Kidney epithelial cell (primary cell): ENCODE data around the gene TFDP3. TPM values are rescaled to one million over a fixed set of nuclear protein-coding genes. Genes with fewer than 3 reads are reported as not detected.

ENCODE experiments used
- DNase-seq: peaks from one replicate; pipeline ENCODE4 v3.0.0-alpha.2; 2010; ENCODE audit warnings: low read depth
- H3K27me3 ChIP-seq: 2 replicates; pipeline ENCODE4 v1.6.0; 2011; ENCODE audit warnings: low read length; ENCODE audit not compliant: control insufficient read depth, insufficient read depth
- H3K36me3 ChIP-seq: 2 replicates; pipeline ENCODE4 v1.5.1; 2011; ENCODE audit warnings: low read length; ENCODE audit not compliant: control insufficient read depth, insufficient read depth
- H3K4me3 ChIP-seq: 2 replicates; pipeline ENCODE4 v1.5.1; 2011; ENCODE audit warnings: low read depth, mild to moderate bottlenecking, control low read depth, low read length
- CTCF ChIP-seq: IDR thresholded peaks from 2 replicates; pipeline ENCODE4 v1.5.1; 2011; ENCODE audit warnings: mild to moderate bottlenecking, moderate library complexity, low read length, control low read depth, inconsistent platforms; ENCODE audit not compliant: insufficient read depth, poor library complexity, severe bottlenecking
- total RNA-seq: library from RNA; depleted of rRNA; stranded (reverse); fragments of >200 nt; gene quantifications from 2 replicates; pipeline ENCODE4 v1.2.3, GENCODE V29; 2015

TFDP3 gene
- total RNA-seq, 1 donor from 2014 or later, result not detected

- no peak for TF ChIP-seq CTCF
- DNase-seq, result no peak
- H3K4me3 ChIP-seq, result no peak overlapping the region
- H3K27me3 ChIP-seq, result no peaks in the 10 kb centered on the region
- H3K36me3 ChIP-seq, result no peaks in the 10 kb centered on the region
Measured at GRCh38 chrX:133232331-133232730, 14.2 kb upstream of the TFDP3 start.

- H3K36me3 ChIP-seq, result no peaks in the 10 kb centered on the region
- no peak for TF ChIP-seq CTCF
- peak; percentile 18 for DNase-seq
- no peaks in the 10 kb centered on the region for H3K27me3 ChIP-seq
- no peak overlapping the region for H3K4me3 ChIP-seq
Measured at GRCh38 chrX:133229361-133229760, 11.2 kb upstream of the TFDP3 start.

- DNase-seq, result no peak
- TF ChIP-seq CTCF, result peak; percentile 39
- H3K27me3 ChIP-seq, result no peaks in the 10 kb centered on the region
- no peak overlapping the region for H3K4me3 ChIP-seq
- H3K36me3 ChIP-seq, result no peaks in the 10 kb centered on the region
Measured at GRCh38 chrX:133215747-133216146, 2.4 kb downstream of the TFDP3 start.

GRCh38 chrX:133215017-133215416, 3.1 kb downstream of the TFDP3 start:
- TF ChIP-seq CTCF, result no peak
- no peak for DNase-seq
- no peaks in the 10 kb centered on the region for H3K36me3 ChIP-seq
- no peaks in the 10 kb centered on the region for H3K27me3 ChIP-seq
- H3K4me3 ChIP-seq, result no peak overlapping the region

- Histone ChIP-seq H3K27me3 (no peaks in the 10 kb centered on the region), H3K4me3 (no peak overlapping the region), H3K36me3 (no peaks in the 10 kb centered on the region)
- no peak for TF ChIP-seq CTCF
- no peak for DNase-seq
Measured at GRCh38 chrX:133214301-133214700, 3.9 kb downstream of the TFDP3 start.

GRCh38 chrX:133213117-133213516, 5.0 kb downstream of the TFDP3 start:
- no peaks in the 10 kb centered on the region for H3K36me3 ChIP-seq
- H3K27me3 ChIP-seq, result no peaks in the 10 kb centered on the region
- TF ChIP-seq CTCF, result no peak
- no peak overlapping the region for H3K4me3 ChIP-seq
- DNase-seq, result no peak
